GM06990 (cell line): Measurements from ENCODE around the gene TNFRSF21.
"Not testable (repeated sequence)": the region's sequence is repeated elsewhere in the genome, so short reads cannot be mapped to it uniquely, and the experiment has no call there.

ENCODE experiments used
- DNase-seq: peaks from one replicate; pipeline ENCODE4 v3.0.0-alpha.2; 2011; ENCODE audit not compliant: insufficient read length; ENCODE audit errors: extremely low read depth
- H3K27me3 ChIP-seq: replicated peaks from 2 replicates; pipeline ENCODE4 v1.6.0; 2011; ENCODE audit warnings: low read length; ENCODE audit not compliant: control insufficient read depth, insufficient read depth
- H3K36me3 ChIP-seq: 2 replicates; pipeline ENCODE4 v1.5.1; 2011; ENCODE audit warnings: low read length; ENCODE audit not compliant: control insufficient read depth, insufficient read depth
- H3K4me3 ChIP-seq: replicated peaks from 2 replicates; pipeline ENCODE4 v1.5.1; 2011; ENCODE audit warnings: low read depth, mild to moderate bottlenecking, control low read depth, low read length
- CTCF ChIP-seq: IDR thresholded peaks from 2 replicates; pipeline ENCODE4 v1.5.1; 2011; ENCODE audit warnings: low read length, control low read depth, mild to moderate bottlenecking, inconsistent platforms; ENCODE audit not compliant: insufficient read depth, poor library complexity, severe bottlenecking

Gene TNFRSF21

DNA sequence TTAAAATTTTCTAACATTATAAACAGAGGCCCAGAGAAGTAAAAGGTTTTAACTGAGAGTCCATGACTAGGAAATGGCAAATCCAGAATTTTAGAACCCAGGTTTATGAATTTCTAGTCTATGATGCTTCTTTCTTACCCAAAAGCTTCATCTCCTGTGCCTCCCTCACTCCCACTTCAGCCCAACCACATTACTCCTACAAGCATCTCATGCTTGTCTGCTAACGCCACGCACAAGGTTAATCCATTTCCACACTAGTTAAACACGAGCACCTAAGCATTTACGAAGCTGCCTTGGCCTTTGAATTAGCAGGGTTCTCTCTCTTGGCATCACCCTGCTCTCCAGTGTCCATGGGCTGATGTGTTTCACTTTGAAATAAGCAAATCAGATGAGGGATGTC lies 32.0 kb downstream of the TNFRSF21 start:
- no peak for TF ChIP-seq CTCF
- Histone ChIP-seq H3K36me3 (no peaks in the 10 kb centered on the region), H3K27me3 (no peaks in the 10 kb centered on the region), H3K4me3 (no peak overlapping the region)
- no peak for DNase-seq

DNA sequence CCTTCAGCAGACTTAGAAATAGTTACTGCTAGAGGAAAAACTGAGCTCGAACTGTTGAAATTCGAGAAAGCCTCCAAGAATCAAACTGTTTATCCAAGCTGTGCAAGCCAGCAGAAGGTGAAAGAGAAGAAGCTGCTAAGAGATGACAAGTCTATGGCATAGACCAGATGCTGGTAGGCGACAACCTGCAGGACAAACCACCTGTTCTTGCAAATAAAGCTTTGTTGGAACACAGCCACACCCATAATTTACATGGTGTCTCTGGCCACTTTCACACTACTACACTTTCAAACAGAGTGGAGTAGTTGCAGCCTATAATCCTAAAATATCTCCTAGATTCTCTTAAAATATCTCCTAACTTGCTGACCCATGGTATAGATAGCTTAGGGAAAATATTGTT lies 33.3 kb downstream of the TNFRSF21 start:
- Histone ChIP-seq H3K36me3 (no peaks in the 10 kb centered on the region), H3K27me3 (no peaks in the 10 kb centered on the region), H3K4me3 (no peak overlapping the region)
- no peak for DNase-seq
- TF ChIP-seq CTCF: no peak

DNA sequence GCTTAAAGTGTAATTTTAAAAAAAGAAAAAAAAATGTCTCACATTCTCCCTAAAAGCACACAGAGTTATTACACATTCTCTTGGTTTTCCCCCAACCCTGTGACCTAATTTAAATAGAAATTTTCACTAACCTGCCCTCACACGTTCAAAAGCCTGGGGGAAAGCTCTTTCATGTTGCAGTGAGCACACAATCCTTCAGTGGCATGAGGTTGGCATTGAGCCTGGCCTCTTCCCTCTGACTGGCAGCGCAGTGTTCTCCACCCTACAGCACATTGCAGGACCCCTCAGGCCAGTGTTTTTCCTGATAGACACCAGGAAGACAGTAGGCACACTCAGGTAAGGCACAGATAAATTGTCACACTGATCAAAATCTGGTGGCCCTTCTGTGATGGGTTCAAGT lies 34.1 kb downstream of the TNFRSF21 start:
- TF ChIP-seq CTCF: no peak
- Histone ChIP-seq H3K36me3 (no peaks in the 10 kb centered on the region), H3K4me3 (no peak overlapping the region), H3K27me3 (no peaks in the 10 kb centered on the region)
- DNase-seq: no peak

GRCh38 chr6:47275132-47275531 lies 34.6 kb downstream of the TNFRSF21 start:
- H3K36me3 ChIP-seq, DNase-seq, H3K4me3 ChIP-seq, H3K27me3 ChIP-seq: not testable (repeated sequence)

DNA sequence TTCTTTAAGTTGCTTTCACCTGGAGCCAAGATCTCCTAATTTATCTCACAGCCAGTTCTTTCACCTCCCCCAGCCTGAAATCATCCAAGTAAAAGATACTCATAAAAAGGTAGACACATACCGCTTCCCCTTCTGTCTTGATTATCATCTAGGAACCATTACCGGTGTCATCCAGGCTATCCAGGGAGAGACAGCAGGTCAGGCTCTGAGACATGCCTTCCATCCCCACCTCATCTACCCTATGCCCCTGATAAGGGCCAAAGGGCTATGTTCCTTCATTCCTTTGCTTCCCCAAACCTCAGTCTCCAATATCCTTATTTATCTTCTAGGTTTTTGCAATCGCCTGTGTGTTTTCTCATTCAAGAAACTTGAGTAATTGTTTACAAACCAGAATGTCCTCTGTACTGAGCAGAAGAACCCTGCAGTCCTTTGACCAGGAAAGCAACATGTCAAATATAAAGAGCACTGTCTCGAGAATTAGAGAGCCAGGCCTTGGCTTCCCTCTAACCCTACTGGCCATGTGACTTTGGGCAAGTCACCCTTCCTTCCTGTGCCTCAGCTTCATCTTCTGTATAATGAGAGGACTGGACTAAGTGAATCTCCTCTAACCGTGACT lies 41.0 kb downstream of the TNFRSF21 start:
- Histone ChIP-seq H3K27me3 (no peaks in the 10 kb centered on the region; the same call in 1 of the 2 replicates), H3K36me3 (no peaks in the 10 kb centered on the region), H3K4me3 (no peak overlapping the region)
- no peak for TF ChIP-seq CTCF
- DNase-seq: no peak

- no peaks in the 10 kb centered on the region for H3K36me3 ChIP-seq
- TF ChIP-seq CTCF: no peak
- no peaks in the 10 kb centered on the region; the same call in 1 of the 2 replicates for H3K27me3 ChIP-seq
- no peak for DNase-seq
- H3K4me3 ChIP-seq: no peak overlapping the region
These were observed 42.4 kb downstream of the TNFRSF21 start for GRCh38 chr6:47267301-47267700.
